HepG2 (cell line): ENCODE measurements around the gene SNX11. TPM values are rescaled to one million over a fixed set of nuclear protein-coding genes. Genes with fewer than 3 reads are reported as not detected.

Experiments used
- ATAC-seq: fragments of 200-7000 bp; cut with Tn5 transposase; 3 replicates; pipeline ENCODE4 v1.9.1; 2020; ENCODE audit warnings: mild to moderate bottlenecking, moderate library complexity
- BruUV-seq: library from RNA; stranded (reverse); fragments of 400-500 nt; replicated peaks from 2 replicates; lab custom pipeline; 2021; lab: Mats Ljungman, UMichigan
- CTCF ChIA-PET: fragments of 300-600 bp; formaldehyde crosslinking; extraction: SDS; loops from one replicate; lab custom pipeline; 2021; ENCODE audit warnings: low total read pairs, inconsistent platforms, low intra/inter-chr PET ratio; lab: Yijun Ruan, JAX
- POLR2A ChIA-PET: fragments of 350-600 bp; sonication (Branson Sonifier 250); formaldehyde crosslinking; loops from one replicate; lab custom pipeline; 2020; ENCODE audit warnings: antibody characterized with exemption, inconsistent platforms; lab: Yijun Ruan, JAX
- DNase-seq: peaks from one replicate; pipeline ENCODE4 v3.0.0-alpha.2; 2015; ENCODE audit warnings: low spot score
- FAIRE-seq: peaks from 3 replicates; lab custom pipeline; 2011; peaks lifted over from hg19 to GRCh38; lab: Jason Lieb, UNC
- H2AFZ ChIP-seq: one replicate; pipeline ENCODE4 v1.6.1; 2011; ENCODE audit warnings: low read length, inconsistent platforms
- H3K27ac ChIP-seq: fragments of 300-600 bp; 3 replicates; pipeline ENCODE4 v1.8.0; 2011; ENCODE audit warnings: mixed run types, mild to moderate bottlenecking, mixed read lengths, low read length, inconsistent platforms; ENCODE audit not compliant: insufficient read depth; ENCODE audit errors: extremely low read length
- H3K27me3 ChIP-seq, 2 experiments: fragments of 200-600 bp in 1 of 2; 2 replicates in 1 of 2; 3 replicates in 1 of 2; pipeline versions ENCODE4 v1.6.0 to v1.8.0; 2011; ENCODE audit warnings: low read length in 2 of 2, mild to moderate bottlenecking in 2 of 2, moderate library complexity in 2 of 2, inconsistent platforms in 1 of 2; ENCODE audit not compliant: insufficient read depth in 2 of 2, control insufficient read depth in 1 of 2
- H3K36me3 ChIP-seq, 2 experiments: fragments of 200-600 bp in 1 of 2; replicated peaks in 1 of 2; 2 replicates in 1 of 2; 3 replicates in 1 of 2; pipeline versions ENCODE4 v1.5.1 to v1.8.0; 2011; ENCODE audit warnings: low read length in 2 of 2, inconsistent platforms in 1 of 2; ENCODE audit not compliant: insufficient read depth in 2 of 2, control insufficient read depth in 1 of 2
- H3K4me1 ChIP-seq: 2 replicates; pipeline ENCODE4 v1.5.1; 2012; ENCODE audit warnings: low read length, inconsistent platforms; ENCODE audit not compliant: insufficient read depth
- H3K4me2 ChIP-seq: 2 replicates; pipeline ENCODE4 v1.6.0; 2011; ENCODE audit warnings: low read depth, low read length, inconsistent platforms
- H3K4me3 ChIP-seq, 3 experiments: fragments of 200-600 bp in 1 of 3; sonication (generic), shearing (Covaris generic) in 1 of 3; replicated peaks in 1 of 3; 2 replicates each; pipeline ENCODE4 v1.5.1; 2011 to 2016; ENCODE audit warnings: low read length in 3 of 3, inconsistent platforms in 2 of 3, low read depth in 2 of 3, mild to moderate bottlenecking in 2 of 3, control low read depth in 1 of 3, mixed read lengths in 1 of 3; ENCODE audit not compliant: insufficient read depth in 1 of 3
- H3K79me2 ChIP-seq: one replicate; pipeline ENCODE4 v1.6.1; 2011; ENCODE audit warnings: low read length, inconsistent platforms; ENCODE audit not compliant: insufficient read depth
- H3K9ac ChIP-seq: 2 replicates; pipeline ENCODE4 v1.6.0; 2011; ENCODE audit warnings: mild to moderate bottlenecking, low read depth, low read length, inconsistent platforms; ENCODE audit not compliant: insufficient read depth
- H3K9me3 ChIP-seq: 2 replicates; pipeline ENCODE4 v1.5.1; 2012; ENCODE audit warnings: mild to moderate bottlenecking, low read length
- H4K20me1 ChIP-seq: 2 replicates; pipeline ENCODE4 v1.6.0; 2011; ENCODE audit warnings: inconsistent platforms, mild to moderate bottlenecking, low read length, moderate library complexity; ENCODE audit not compliant: insufficient read depth
- CAMTA2 ChIP-seq: sonication (generic); formaldehyde crosslinking; IDR thresholded peaks from 2 replicates; pipeline ENCODE4 v1.4.0; 2020; ENCODE audit warnings: mild to moderate bottlenecking, missing genetic modification reagents, borderline replicate concordance
- DNMT3B ChIP-seq: conservative IDR thresholded peaks from 2 replicates; pipeline ENCODE4 v1.6.1; 2016; ENCODE audit warnings: missing biosample characterization, control low read depth
- HMG20A ChIP-seq: IDR thresholded peaks from 2 replicates; pipeline ENCODE4 v1.6.1; 2016; ENCODE audit warnings: borderline replicate concordance
- SRSF9 ChIP-seq: fragments of 200-400 bp; formaldehyde crosslinking; IDR thresholded peaks from 2 replicates; pipeline ENCODE4 v1.6.1; 2018; ENCODE audit warnings: borderline replicate concordance, mild to moderate bottlenecking, low read depth, low read length; ENCODE audit not compliant: insufficient read depth, poor library complexity, severe bottlenecking
- ZKSCAN5 ChIP-seq: sonication (generic); formaldehyde crosslinking; IDR thresholded peaks from 2 replicates; pipeline ENCODE4 v1.5.1; 2020; ENCODE audit warnings: mild to moderate bottlenecking, missing genetic modification reagents
- ZNF253 ChIP-seq: sonication (generic); formaldehyde crosslinking; IDR thresholded peaks from 2 replicates; pipeline ENCODE4 v1.8.0; 2022; ENCODE audit warnings: mild to moderate bottlenecking, missing genetic modification reagents, borderline replicate concordance
- WGBS: methylation state at CpG from one replicate; pipeline ENCODE4 v1.1.6; 2017; ENCODE audit warnings: low lambda C conversion rate; 5-methylcytosine and 5-hydroxymethylcytosine counted together
- in situ Hi-C: cut with HindIII; loops from 2 replicates; pipeline ENCODE4 v1.10.0; 2017; ENCODE audit warnings: low pct_unique_long_range_greater_than_20kb; ENCODE audit not compliant: extremely low pct_ligation_motif_present
- intact Hi-C: fragments of 100-400 bp; cut with micrococcal nuclease; formaldehyde crosslinking; loops from one replicate; pipeline ENCODE4 v1.10.0; 2022; ENCODE audit not compliant: unreplicated experiment
- polyA plus RNA-seq, 8 experiments: library from polyadenylated mRNA; depleted of rRNA in 3 of 8; stranded (reverse) in 7 of 8; unstranded in 1 of 8; fragments of >200 nt; fragmentation: Illumina TruSeq in 4 of 8; extraction: Trizol in 4 of 8; gene quantifications; 2 replicates each; pipeline versions ENCODE4 v1.2.1 to v1.2.3, GENCODE V29; 2011 to 2016; ENCODE audit warnings: low read depth in 4 of 8, missing spikeins in 1 of 8, mixed read lengths in 1 of 8; ENCODE audit not compliant: insufficient read depth in 1 of 8
- total RNA-seq, 5 experiments: library from RNA; depleted of rRNA; stranded (reverse); fragments of >200 nt; fragmentation: Illumina TruSeq; extraction: Trizol; gene quantifications; 2 replicates each; pipeline ENCODE4 v1.2.3, GENCODE V29; 2016; ENCODE audit warnings: low read depth in 1 of 5
- TF ChIP-seq, protein P1 (sequence below), 2 experiments: fragments of 450-650 bp in 1 of 2; sonication (generic) in 1 of 2; formaldehyde crosslinking in 1 of 2; IDR thresholded peaks; 2 replicates each; pipeline versions ENCODE4 v1.6.1 to v1.8.0; 2016 to 2022; ENCODE audit warnings: antibody characterized with exemption in 1 of 2, mild to moderate bottlenecking in 1 of 2, missing genetic modification reagents in 1 of 2
- TF ChIP-seq, protein P2 (sequence below): sonication (generic); formaldehyde crosslinking; conservative IDR thresholded peaks from 2 replicates; pipeline ENCODE4 v1.8.0; 2022; ENCODE audit warnings: mild to moderate bottlenecking, moderate library complexity, missing genetic modification reagents

The SNX11 gene
- total and polyA plus RNA-seq, 2 of the 13 experiments (the other 11 are each of a cell fraction or from before 2014, with no cell fraction given) = 12.9 to 14.0 TPM

DNA sequence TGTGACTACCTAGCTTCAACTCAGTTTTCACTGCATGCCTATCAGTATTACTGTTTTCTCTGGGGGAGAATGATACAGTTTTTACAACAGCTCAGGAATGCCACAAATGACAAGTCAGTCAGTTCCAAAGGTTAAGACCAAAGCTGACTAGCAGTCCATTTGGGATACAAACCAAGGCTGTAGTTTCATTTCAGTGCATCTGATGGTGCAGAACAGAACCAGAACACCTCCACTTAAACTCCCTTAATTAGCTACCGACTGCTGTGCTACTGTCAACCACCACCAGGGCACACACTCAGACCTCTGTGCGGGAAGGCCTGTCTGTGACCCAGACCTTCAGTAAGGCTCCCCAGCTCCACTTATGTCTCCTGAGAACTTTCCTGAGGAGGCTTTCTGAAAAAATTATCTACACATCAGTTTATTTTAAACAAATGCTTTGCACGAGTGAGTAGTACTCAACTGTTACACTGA, 39.0 kb upstream of the SNX11 start (continued):
- TF ChIP-seq, protein P1, sequence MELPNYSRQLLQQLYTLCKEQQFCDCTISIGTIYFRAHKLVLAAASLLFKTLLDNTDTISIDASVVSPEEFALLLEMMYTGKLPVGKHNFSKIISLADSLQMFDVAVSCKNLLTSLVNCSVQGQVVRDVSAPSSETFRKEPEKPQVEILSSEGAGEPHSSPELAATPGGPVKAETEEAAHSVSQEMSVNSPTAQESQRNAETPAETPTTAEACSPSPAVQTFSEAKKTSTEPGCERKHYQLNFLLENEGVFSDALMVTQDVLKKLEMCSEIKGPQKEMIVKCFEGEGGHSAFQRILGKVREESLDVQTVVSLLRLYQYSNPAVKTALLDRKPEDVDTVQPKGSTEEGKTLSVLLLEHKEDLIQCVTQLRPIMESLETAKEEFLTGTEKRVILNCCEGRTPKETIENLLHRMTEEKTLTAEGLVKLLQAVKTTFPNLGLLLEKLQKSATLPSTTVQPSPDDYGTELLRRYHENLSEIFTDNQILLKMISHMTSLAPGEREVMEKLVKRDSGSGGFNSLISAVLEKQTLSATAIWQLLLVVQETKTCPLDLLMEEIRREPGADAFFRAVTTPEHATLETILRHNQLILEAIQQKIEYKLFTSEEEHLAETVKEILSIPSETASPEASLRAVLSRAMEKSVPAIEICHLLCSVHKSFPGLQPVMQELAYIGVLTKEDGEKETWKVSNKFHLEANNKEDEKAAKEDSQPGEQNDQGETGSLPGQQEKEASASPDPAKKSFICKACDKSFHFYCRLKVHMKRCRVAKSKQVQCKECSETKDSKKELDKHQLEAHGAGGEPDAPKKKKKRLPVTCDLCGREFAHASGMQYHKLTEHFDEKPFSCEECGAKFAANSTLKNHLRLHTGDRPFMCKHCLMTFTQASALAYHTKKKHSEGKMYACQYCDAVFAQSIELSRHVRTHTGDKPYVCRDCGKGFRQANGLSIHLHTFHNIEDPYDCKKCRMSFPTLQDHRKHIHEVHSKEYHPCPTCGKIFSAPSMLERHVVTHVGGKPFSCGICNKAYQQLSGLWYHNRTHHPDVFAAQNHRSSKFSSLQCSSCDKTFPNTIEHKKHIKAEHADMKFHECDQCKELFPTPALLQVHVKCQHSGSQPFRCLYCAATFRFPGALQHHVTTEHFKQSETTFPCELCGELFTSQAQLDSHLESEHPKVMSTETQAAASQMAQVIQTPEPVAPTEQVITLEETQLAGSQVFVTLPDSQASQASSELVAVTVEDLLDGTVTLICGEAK (IDR thresholded peaks at IDR 0.05) = no peak
- TF ChIP-seq, protein P1 (CRISPR knock-in tag; IDR thresholded peaks at IDR 0.05) = no peak
- no peak for TF ChIP-seq ZNF253 (CRISPR knock-in tag)

GRCh38 chr17:48070195-48070594, 37.4 kb upstream of the SNX11 start:
- H3K9me3 ChIP-seq = no peaks in the 10 kb centered on the region
- DNase-seq (no peak), ATAC-seq (no peak), FAIRE-seq (no peak)
- no peak overlapping the region for H3K9ac ChIP-seq
- H3K4me3 ChIP-seq = no peak overlapping the region
- no peaks in the 10 kb centered on the region for H3K79me2 ChIP-seq
- TF ChIP-seq ZKSCAN5 (CRISPR knock-in tag) = no peak
- no peak for TF ChIP-seq HMG20A
- TF ChIP-seq, protein P2, sequence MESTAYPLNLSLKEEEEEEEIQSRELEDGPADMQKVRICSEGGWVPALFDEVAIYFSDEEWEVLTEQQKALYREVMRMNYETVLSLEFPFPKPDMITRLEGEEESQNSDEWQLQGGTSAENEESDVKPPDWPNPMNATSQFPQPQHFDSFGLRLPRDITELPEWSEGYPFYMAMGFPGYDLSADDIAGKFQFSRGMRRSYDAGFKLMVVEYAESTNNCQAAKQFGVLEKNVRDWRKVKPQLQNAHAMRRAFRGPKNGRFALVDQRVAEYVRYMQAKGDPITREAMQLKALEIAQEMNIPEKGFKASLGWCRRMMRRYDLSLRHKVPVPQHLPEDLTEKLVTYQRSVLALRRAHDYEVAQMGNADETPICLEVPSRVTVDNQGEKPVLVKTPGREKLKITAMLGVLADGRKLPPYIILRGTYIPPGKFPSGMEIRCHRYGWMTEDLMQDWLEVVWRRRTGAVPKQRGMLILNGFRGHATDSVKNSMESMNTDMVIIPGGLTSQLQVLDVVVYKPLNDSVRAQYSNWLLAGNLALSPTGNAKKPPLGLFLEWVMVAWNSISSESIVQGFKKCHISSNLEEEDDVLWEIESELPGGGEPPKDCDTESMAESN (CRISPR knock-in tag) = no peak
- TF ChIP-seq SRSF9 = no peak
- no peak for TF ChIP-seq CAMTA2 (CRISPR knock-in tag)
- TF ChIP-seq DNMT3B = no peak
- CTCF ChIA-PET = no interaction called here
- in situ Hi-C loops = loop anchor here (5.0 kb wide), 1 partner anchor 43 kb away; no protein-coding TSS in a partner anchor
- H3K27me3 ChIP-seq = no peaks in the 10 kb centered on the region
- intact Hi-C loops = no loop called here
- POLR2A ChIA-PET = interaction anchor here (3.1 kb wide), 1 partner anchor 22 kb away, joined by 30 read pairs; the partner anchor contains the start of gene NFE2L1
- peaks cover 35% of the 10 kb centered on the region for H3K4me1 ChIP-seq
- no peak overlapping the region for H3K4me2 ChIP-seq
- no peaks in the 10 kb centered on the region for H4K20me1 ChIP-seq
- no peak overlapping the region for H3K27ac ChIP-seq
- peaks cover 9 to 45% of the 10 kb centered on the region in 2 experiments for H3K36me3 ChIP-seq
- H2AFZ ChIP-seq = no peak overlapping the region
- BruUV-seq = no TSS peak
- 30% methylated on average over 2 of the region's 2 CpGs for WGBS
